HG03103 (cell line): ENCODE data around the gene TMX2.
"Not testable (repeated sequence)": the region's sequence is repeated elsewhere in the genome, so short reads cannot be mapped to it uniquely, and the experiment has no call there.

Source experiments
- ATAC-seq: cut with Tn5 transposase; IDR thresholded peaks from one replicate; pipeline ENCODE4 v1.9.1; 2021; ENCODE audit warnings: low read depth; ENCODE audit not compliant: unreplicated experiment

The TMX2 gene

DNA sequence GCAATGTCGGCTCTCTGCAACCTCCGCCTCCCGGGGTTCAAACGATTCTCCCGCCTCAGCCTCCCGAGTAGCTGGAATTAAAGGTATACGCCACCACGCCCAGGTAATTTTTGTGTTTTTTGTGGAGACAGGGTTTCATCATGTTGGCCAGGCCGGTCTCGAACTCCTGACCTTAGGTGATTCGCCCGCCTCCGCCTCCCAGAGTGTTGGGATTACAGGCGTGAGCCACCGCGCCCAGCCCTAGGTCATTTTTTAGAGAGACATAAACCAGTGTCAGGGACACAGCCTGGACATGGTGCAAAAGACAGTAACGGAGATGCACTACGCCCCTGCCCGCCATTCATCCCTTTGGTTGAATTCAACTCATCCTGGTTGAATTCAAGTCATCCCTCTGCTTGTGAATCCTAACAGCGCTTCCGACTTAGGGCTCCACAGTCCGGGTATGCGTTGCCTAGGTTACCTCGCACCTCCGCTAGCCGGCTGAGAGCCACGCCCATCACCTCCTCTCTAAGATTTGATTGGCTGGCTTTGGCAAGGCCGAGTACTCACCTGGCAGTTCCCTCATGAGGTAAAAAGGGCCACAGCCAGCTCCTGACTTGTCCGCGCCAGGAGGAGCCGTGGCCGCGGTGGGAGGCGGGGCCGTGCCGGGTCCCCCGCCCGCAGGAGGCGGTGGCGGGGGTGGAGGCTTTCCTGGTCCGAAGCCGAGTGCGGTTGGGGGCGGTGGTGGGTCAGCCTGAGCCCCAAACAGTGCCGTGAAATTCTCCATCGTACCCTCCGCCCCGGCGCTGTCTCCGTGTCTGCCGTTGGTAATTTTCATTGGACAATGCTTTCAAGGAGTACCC is 758 bp upstream of the TMX2 start, which contains the start of gene MED19:
Gene MED19, minus strand, starts transcription at position 802 of the 842 bp plus-strand sequence. Its CDS starts 36 bp downstream, at position 766.
- ATAC-seq: peak; percentile 41

DNA sequence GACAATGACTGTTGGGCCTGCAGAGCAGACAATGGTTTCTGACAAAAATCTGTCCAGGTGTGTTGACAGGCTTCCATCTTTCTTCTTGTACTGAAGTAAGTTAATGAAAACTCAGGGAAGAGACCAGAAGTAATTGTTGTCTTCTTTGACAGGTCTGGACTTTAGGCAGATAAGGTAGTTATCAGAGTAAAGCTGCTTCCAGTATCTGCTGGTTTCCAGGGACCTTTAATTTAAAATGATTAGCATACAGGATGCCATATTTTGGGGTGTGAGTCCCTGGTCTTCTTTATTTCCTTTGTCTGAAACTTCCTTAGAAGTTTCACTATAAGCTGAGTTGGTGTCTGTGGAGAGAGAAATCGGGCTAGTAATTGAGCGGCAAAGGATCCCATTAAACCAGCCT is 1.4 kb downstream of the TMX2 start:
- no peak for ATAC-seq

DNA sequence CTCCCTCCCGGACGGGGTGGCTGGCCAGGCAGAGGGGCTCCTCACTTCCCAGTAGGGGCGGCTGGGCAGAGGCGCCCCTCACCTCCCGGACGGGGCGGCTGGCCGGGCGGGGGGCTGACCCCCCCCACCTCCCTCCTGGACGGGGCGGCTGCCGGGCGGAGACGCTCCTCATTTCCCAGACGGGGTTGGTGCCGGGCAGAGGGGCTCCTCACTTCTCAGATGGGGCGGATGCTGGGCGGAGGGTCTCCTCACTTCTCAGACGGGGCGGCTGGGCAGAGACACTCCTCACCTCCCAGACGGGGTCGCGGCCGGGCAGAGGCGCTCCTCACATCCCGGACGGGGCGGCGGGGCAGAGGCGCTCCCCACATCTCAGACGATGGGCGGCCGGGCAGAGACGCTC is 4.3 kb downstream of the TMX2 start:
- ATAC-seq: not testable (repeated sequence)

DNA sequence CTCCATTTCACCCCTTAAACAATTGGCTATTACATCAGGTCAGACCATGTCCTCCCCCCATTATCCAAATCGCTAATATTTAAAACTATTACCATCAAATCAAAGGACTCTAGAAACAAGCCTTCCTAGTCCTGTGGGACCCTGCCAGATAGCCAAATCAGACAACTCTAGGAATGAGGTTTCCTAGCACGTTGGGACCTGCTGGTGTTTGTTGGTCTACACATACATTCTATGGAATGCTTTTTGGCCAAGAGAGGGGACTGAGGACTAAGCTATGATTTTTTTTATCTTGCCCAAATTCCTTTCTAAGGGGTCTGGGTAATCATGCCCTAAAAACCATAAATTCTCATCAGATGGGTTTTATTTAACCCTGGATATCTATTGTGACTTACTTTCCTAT is 14.8 kb downstream of the TMX2 start:
- ATAC-seq: no peak

DNA sequence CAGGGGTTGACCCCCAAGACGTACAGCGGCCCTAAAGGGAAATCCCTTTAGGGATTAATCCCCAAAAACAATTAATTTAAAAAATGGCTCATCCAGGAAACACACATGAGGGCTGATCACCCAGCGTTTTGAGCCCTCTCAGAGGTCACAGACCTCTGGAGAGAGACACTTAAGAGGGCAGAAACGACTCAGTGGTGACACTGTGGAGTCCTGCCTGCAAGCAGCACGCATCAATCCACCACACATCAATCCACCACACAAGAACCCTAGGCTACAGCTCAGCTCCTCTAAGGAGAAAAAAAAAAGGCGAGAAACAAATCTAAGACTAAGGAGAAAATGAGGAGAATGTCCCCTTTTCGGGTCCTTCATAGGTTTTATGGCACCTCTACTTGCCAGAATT is 16.4 kb downstream of the TMX2 start:
- ATAC-seq: no peak

DNA sequence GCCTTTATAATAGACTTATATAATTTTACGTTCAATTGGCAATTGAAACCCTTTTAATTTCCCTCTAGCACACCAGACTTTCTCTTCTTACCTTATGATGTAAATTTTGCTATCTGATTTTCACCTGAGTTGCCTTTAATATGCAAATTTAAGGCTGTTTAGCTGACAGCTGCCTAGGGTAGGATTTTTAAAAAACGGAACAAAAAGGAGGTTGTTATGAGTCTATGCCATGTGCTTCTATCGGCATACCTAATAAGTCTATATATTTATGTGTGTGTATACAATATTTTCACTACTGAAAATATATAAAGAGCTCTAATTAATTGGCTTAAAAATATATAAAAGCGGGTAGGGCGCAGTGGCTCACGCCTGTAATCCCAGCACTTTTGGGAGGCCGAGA is 17.1 kb downstream of the TMX2 start:
- ATAC-seq: no peak

DNA sequence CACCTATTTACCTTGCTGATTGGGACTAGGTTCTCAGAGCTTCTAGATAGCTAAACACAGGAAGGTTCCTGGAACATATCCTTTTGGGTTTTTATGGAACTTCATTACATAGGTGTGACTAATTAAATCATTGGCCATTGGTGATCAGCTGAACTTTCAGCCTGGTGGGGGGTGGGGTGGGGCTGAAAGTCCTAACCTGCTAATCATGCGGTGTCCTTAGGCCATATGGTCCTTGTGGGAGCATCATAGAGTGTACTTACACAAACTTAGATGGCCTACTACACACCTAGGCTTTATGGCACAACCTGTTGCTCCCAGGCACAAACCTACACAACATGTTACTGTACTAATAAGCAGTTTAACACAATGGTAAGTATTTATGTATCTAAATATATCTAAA is 20.3 kb downstream of the TMX2 start:
- ATAC-seq: no peak

DNA sequence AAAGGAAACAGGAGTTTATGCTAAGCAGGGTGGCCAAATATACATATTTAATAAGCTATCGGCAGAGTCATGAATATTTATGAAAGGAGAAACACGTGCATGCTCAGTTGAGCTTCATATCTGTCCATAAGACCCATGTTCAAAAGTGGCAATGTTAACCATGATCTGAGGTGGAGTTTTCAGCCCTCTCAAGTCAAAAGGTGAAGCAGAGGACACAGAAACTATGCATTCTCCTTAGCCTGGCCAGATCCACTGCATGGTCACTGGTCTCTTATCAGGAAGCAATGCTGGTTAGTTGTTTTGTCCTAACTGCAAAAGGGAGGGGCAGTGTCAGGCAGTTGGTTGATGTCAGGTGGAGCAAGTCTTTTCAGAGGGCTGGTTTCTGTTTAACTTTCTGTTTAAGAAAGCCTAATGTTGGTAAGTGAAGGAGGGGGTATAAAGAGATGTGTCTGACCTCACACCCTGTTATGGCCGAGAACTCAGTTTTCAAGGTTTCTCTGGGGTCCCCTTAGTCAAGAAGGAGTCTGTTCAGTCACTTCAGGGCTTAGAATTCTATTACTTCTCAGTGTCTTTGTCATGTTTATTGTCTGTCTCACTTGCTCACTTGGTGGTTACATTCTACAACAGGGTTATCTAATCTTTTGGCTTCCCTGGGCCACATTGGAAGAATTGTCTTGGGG is 23.4 kb downstream of the TMX2 start:
- no peak for ATAC-seq

DNA sequence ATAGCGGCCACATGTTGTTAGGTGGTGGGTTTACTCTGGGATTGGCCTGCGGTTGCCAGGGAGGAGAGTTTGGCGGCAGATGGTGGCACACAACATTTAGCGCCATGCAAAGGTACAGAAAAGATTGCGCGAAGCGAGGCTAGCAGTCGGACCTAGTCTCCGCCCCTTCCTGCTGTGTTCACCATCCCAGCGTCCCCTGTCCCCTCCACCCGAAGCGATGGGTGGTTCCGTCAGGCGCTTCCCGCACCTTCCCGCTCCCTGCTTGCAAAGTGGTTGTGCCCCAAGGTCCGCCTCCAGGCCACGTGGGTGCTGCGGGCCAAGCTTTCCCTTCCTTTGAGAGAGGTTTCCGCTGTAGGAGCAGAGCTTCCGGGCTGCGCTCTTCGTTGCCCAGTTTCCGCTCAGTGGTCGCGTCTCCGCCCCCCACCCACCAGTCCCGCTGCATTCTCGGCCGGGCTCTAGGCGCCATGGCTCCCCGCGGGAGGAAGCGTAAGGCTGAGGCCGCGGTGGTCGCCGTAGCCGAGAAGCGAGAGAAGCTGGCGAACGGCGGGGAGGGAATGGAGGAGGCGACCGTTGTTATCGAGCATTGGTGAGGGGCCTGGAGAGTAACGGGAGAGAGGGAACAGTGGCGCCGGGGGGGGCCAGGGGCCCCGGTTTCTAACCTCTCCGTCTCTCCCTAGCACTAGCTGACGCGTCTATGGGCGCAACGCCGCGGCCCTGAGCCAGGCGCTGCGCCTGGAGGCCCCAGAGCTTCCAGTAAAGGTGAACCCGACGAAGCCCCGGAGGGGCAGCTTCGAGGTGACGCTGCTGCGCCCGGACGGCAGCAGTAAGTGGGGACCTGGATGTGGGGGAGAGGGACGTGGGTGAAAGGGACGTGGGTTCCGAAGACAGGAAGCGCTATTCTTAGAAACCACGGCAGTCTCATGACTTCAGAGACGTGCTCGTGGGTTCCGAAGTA is 29.0 kb downstream of the TMX2 start, which contains the start of gene SELENOH:
Gene SELENOH, plus strand, starts transcription at position 360 of the 955 bp plus-strand sequence. Its CDS starts 105 bp downstream, at position 465.
- ATAC-seq: peak; percentile 82

DNA sequence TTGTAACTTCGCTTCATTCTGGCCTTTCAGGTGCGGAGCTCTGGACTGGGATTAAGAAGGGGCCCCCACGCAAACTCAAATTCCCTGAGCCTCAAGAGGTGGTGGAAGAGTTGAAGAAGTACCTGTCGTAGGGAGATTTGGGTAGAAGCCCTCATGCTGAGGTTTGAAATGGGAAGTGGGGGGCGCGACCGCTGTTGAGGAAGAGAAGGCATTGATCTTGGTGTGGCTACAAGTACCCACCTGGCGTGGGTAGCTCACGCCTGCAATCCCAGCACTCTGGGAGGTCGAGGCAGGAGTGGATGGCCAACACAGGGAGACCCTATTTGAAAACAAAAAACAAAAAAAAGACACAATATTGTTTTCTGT is 29.7 kb downstream of the TMX2 start:
- no peak for ATAC-seq

DNA sequence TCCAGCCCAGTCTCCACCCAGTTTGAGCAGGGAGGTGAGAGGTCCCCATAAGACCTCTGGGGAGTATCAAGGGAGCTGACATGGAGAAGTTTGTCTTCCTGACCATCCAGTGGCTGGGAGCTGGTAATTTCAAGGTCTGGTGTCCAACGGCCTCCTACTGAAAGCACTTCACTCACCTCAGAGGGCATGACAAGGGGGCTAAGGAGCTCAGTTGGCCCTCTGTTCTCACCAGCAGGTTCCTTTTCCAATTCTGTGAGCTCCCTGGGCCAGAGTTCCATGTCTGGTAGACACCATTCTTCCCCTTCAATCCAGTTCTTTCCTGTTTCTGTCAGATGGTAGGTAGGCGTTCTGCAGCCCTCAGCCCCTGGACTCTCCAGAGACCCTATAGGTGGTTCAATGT is 32.0 kb downstream of the TMX2 start:
- no peak for ATAC-seq

DNA sequence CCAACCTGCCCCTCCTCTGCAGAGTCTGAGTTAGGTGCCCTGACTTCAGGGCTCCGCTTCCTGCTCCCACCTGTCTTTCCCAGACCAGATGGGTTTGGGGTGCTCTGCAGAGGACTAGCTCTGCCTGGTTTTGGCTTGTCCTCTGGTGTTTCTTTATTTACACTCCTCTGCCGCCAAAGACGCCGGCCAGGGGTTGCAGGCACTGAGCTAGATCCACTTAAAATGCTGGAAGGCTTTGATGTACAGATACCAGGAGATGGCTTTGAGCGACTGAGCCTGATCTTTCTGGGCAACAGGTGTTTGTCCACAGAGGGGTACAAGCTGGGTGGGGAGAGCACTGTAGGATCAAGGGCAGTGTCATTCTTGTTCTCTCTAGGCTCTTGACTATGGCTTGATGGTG is 32.8 kb downstream of the TMX2 start:
- ATAC-seq: no peak

DNA sequence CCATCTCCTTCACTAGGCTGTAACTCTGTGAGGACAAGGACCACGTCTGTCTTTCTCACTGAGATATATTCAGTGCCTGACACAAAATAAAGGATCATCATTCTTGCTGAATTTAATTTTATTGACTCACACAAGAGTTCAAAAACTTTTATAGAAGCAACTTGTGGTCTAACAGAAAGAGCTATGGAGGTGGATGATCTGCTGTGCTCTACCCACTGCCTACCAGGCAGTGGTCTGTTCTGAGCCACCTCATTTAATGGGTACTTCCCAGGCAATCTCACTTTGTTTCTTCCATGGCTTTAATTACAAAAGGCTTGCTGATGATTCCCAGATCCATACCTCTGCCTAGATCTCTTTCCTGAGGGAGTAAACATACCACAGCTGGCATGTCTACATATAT is 34.5 kb downstream of the TMX2 start:
- no peak for ATAC-seq

DNA sequence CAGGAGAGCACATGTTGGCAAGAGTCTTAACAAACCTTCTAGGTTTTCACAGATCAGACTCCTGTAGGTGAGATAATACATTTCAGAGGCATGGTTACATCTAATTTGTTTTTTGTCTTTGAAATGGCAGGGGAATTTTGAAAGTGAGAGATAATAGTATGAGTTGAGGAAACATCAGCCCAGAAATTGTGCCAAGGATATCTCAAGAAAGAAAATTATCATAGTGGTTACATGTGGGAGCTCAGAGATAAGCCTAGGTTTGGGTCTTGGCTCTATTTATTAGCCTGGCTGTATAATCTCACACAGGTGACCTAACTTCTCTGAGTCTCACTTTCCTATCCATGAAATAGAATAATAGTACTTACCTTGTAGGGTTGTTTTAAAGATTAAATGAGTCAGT is 38.8 kb downstream of the TMX2 start:
- no peak for ATAC-seq

DNA sequence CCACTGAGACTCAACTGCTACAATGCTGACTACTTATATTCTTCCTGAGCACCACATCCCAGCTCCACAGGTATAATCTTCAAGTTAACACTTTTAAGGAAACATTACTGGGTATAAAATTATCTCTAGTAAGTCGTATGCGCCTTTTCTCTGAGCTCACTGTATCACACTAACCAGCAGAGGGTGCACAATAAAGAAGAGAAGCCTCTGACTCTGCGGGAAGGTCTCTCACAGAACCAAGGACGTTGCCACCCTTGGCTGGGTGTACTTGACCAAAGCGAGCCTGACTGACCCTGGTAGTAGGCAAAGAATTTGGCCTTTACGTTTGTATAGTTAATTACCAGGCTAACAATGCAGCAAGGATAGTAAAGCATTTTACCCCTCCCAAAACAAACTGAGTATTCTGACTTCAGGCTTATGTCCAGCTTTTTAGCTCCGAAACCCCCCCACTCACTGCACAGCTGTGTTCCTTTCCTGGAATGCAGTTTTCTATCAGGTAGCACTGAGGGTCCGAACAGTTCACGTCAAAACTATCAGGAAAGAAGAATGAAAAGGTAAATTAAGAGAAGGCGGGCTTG is 39.4 kb downstream of the TMX2 start, which contains the start of gene BTBD18:
Gene BTBD18, minus strand, starts transcription at position 144 of the 578 bp plus-strand sequence. CDS start 631 bp downstream, outside the sequence.
- no peak for ATAC-seq

DNA sequence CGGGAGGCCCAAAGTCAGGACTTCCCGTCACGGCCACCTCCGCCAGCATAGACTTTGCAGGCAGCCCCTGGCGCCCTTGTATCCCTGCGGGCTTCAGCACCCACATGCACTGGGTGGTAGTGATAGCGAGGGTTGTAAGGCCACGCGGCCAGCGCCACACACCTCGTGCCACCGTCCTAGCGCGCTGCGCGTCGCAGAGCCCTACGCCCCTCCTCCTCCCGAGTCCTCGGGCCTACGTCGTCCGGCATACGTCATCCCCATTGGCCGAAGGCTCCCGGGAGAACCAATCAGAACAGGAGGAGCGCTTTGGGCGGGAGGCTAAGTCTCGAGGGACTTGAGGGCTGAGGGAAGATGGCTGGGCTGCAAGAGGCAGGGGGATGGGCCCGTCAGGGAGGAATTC is 40.6 kb downstream of the TMX2 start:
- no peak for ATAC-seq

DNA sequence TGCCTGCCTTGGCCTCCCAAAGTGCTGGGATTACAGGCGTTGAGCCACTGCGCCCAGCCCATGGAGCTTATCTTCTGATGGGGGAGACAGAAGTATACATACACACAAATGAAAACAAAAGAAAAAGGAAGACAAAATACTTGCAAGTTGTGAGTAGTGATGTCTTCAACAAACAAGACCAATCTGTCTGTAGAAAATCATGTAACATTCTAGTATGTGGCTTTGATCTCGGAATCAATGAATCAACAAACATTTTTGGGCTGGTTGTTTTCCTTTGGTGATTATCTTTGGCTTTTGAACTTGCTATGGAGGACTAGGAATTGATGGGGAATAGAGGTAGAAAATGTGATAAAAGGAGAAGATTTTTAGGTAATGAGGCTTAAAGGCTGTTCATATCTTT is 45.8 kb downstream of the TMX2 start:
- ATAC-seq: no peak

DNA sequence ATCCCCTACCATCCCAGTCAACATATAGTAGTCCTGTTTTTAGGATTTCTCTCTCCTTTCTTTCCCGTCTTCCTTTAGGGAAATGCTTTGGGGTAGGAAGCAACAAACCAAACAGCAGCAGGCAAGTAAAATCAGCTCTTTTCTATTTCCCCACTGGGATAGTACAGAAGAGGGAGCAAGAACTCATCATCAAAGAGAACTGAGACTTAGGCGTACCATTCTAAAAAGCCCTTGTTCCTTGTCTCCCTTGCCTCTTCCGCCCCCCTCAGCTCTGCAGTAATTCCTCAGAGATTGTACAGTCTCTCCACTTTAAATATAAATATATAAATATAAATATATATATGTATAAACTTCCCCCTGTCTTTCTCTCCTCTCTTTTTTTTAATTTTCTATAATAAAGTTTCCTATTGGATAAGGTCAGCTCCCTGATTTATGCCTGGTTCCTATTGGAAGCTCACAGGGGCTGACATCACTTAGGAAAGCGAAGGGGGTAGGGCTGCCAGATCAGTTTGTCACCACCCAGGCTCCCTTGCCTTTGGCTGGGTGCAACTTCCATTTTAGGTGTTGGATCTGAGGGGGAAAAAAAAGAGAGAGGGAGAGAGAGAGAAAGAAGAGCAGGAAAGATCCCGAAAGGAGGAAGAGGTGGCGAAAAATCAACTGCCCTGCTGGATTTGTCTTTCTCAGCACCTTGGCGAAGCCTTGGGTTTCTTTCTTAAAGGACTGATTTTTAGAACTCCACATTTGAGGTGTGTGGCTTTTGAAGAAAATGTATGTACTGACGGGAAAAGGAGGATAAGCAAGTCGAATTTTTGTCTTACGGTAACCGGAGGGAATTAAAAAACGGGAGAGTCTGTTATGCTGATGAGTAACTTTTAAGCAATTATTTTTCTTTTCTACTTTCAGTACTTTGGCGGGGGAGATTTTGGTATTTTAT is 49.2 kb downstream of the TMX2 start, which contains the start of gene CTNND1:
Gene CTNND1, plus strand, starts transcription at position 502 of the 934 bp plus-strand sequence. CDS start 29,677 bp downstream, outside the sequence.
- peak; percentile 96 for ATAC-seq

DNA sequence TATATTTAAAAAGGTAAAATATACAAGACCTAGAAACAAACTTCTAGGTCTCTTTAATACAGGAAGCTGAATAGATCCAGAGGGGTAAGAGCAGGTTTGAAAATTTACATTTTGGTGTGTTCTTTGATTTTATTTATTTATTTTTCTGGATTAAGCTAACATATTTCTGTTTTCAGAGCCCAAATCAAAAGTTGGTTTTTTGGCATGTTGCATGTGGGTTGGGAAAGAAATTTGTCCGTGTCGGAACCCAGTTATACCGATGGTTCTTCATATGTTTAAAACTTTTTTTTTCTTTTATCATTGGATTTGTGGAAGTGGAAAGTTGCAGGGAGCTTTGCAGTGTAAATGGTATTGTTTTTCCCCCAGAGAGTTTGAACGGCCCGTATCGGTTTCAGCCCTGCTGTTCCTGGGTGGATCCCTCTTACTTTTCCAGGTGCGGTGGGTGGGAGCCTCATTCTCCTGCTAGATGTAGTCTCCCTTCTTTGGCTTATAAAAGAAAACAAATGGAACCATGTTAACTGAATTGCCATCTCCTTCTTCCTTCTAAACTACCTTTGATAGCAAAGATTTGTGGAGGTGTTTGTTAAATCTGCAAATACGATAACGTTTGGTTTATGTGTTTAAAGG is 50.0 kb downstream of the TMX2 start:
- ATAC-seq: no peak
